Lower leg skin (tissue), 3 donors: ENCODE data around the gene CREBL2.

Experiments used
- POLR2A ChIP-seq, 2 donors: fragments of 450-650 bp; IDR thresholded peaks; one replicate each; pipeline ENCODE4 v1.6.1; 2016 to 2017; ENCODE audit warnings: antibody characterized with exemption in 2 of 2, mild to moderate bottlenecking in 1 of 2, moderate library complexity in 1 of 2
- TF ChIP-seq, protein P1 (sequence below), 3 donors: fragments of 450-650 bp; IDR thresholded peaks; one replicate each; pipeline ENCODE4 v1.5.1; 2016; ENCODE audit warnings: antibody characterized with exemption in 3 of 3, mild to moderate bottlenecking in 3 of 3, moderate library complexity in 2 of 3

DNA sequence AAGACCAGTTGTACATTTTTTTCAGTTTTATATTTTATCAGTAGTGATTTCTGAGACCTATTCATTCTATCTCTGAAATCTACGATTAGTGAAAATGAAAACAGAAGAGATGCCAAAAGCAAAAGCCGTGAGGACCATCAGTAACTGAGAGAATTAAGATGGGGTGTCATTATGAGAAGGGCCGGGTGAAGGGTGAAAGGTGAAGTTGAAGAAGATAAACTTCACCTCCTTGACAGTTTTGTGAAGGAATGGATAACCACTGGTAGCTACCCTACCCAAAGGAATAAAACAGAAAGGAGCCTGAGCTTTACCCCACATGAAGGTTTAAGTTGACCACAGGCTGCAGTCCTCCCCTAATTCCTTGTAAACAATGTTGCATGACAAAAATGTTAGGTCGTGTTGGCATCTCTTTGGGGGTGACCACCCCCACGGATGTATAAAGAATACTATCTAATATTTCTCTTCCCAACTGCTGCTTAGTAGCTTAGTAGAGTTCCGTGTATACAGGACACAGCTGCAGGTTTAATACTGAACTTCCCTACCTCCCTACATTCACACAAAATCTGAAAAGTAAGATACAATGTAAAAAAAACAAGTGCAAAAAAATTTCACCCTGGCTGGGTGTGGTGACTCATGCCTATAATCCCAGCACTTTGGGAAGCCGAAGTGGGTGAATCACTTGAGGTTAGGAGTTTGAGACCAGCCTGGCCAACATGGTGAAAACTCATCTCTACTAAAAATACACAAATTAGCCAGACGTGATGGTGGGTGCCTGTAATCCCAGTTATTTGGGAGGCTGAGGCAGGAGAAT, 60.4 kb downstream of the CREBL2 start:
- TF ChIP-seq, protein P1, sequence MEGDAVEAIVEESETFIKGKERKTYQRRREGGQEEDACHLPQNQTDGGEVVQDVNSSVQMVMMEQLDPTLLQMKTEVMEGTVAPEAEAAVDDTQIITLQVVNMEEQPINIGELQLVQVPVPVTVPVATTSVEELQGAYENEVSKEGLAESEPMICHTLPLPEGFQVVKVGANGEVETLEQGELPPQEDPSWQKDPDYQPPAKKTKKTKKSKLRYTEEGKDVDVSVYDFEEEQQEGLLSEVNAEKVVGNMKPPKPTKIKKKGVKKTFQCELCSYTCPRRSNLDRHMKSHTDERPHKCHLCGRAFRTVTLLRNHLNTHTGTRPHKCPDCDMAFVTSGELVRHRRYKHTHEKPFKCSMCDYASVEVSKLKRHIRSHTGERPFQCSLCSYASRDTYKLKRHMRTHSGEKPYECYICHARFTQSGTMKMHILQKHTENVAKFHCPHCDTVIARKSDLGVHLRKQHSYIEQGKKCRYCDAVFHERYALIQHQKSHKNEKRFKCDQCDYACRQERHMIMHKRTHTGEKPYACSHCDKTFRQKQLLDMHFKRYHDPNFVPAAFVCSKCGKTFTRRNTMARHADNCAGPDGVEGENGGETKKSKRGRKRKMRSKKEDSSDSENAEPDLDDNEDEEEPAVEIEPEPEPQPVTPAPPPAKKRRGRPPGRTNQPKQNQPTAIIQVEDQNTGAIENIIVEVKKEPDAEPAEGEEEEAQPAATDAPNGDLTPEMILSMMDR (IDR thresholded peaks at IDR 0.05): no peak
- TF ChIP-seq POLR2A (IDR thresholded peaks at IDR 0.05): no peak
